Progenitor cell of endocrine pancreas (in vitro differentiated cells): ENCODE measurements around the gene FKBP7. TPM values are rescaled to one million over a fixed set of nuclear protein-coding genes. Genes with fewer than 3 reads are reported as not detected.

Experiments
- DNase-seq: peaks from one replicate; pipeline ENCODE4 v3.0.0; 2021; ENCODE audit warnings: low spot score; ENCODE audit not compliant: unreplicated experiment
- H3K27ac Mint-ChIP-seq: 2 replicates; pipeline ENCODE4 v1.8.0; 2021; ENCODE audit warnings: mild to moderate bottlenecking, moderate library complexity, mixed read lengths
- H3K27me3 Mint-ChIP-seq: 2 replicates; pipeline ENCODE4 v1.8.0; 2021; ENCODE audit warnings: mixed read lengths
- H3K36me3 Mint-ChIP-seq: 2 replicates; pipeline ENCODE4 v1.8.0; 2022; ENCODE audit warnings: mixed read lengths; ENCODE audit not compliant: insufficient read depth
- H3K4me1 Mint-ChIP-seq: 2 replicates; pipeline ENCODE4 v1.8.0; 2021; ENCODE audit warnings: low read depth, mixed read lengths
- H3K4me3 Mint-ChIP-seq: 2 replicates; pipeline ENCODE4 v1.8.0; 2021; ENCODE audit warnings: low read depth, mild to moderate bottlenecking, moderate library complexity, mixed read lengths
- H3K9me3 Mint-ChIP-seq: 2 replicates; pipeline ENCODE4 v1.8.0; 2021; ENCODE audit warnings: low read depth, mixed read lengths
- CTCF ChIP-seq: fragments of 200-600 bp; sonication (generic); IDR thresholded peaks from one replicate; pipeline ENCODE4 v1.5.0; 2021; ENCODE audit warnings: antibody characterized with exemption, mild to moderate bottlenecking; ENCODE audit not compliant: unreplicated experiment
- total RNA-seq: library from RNA; stranded (reverse); gene quantifications from 2 replicates; pipeline ENCODE4 v1.2.1, GENCODE V29; 2021

The FKBP7 gene
- total RNA-seq, 1 donor from 2014 or later: 15.8 TPM

GRCh38 chr2:178522950-178523595 lies 44.7 kb upstream of the FKBP7 start:
- no peaks in the 10 kb centered on the region for H3K27me3 Mint-ChIP-seq

GRCh38 chr2:178521304-178522150 lies 43.1 kb upstream of the FKBP7 start:
- DNase-seq: no peak
- Mint-ChIP-seq H3K27me3 (no peaks in the 10 kb centered on the region), H3K4me1 (peaks cover 7% of the 10 kb centered on the region), H3K4me3 (peak overlapping the region; percentile 10), H3K36me3 (peaks cover 3% of the 10 kb centered on the region), H3K9me3 (peaks cover 4% of the 10 kb centered on the region), H3K27ac (no peak overlapping the region)
- no peak for TF ChIP-seq CTCF

More at GRCh38 chr2:178522950-178523595, 44.7 kb upstream of the FKBP7 start:
- Mint-ChIP-seq H3K36me3 (peaks cover 3% of the 10 kb centered on the region), H3K27ac (peak overlapping the region; percentile 94), H3K4me1 (peaks cover 7% of the 10 kb centered on the region), H3K9me3 (peaks cover 4% of the 10 kb centered on the region), H3K4me3 (peak overlapping the region; percentile 90)
- TF ChIP-seq CTCF: peak; percentile 78
- DNase-seq: peak; percentile 59

- H3K27me3 Mint-ChIP-seq: no peaks in the 10 kb centered on the region
- DNase-seq: no peak
- no peaks in the 10 kb centered on the region for H3K4me1 Mint-ChIP-seq
- H3K36me3 Mint-ChIP-seq: peaks cover 3% of the 10 kb centered on the region
- H3K4me3 Mint-ChIP-seq: no peak overlapping the region
- peaks cover 4% of the 10 kb centered on the region for H3K9me3 Mint-ChIP-seq
- TF ChIP-seq CTCF: no peak
- no peak overlapping the region for H3K27ac Mint-ChIP-seq
Observed at GRCh38 chr2:178517496-178517895, 39.1 kb upstream of the FKBP7 start.

- Mint-ChIP-seq H3K36me3 (peaks cover 4% of the 10 kb centered on the region), H3K4me3 (no peak overlapping the region), H3K9me3 (no peaks in the 10 kb centered on the region), H3K27ac (no peak overlapping the region), H3K27me3 (no peaks in the 10 kb centered on the region), H3K4me1 (no peaks in the 10 kb centered on the region)
- no peak for DNase-seq
- TF ChIP-seq CTCF: no peak
Observed at GRCh38 chr2:178514664-178515063, 36.3 kb upstream of the FKBP7 start.

GRCh38 chr2:178513876-178514275 lies 35.5 kb upstream of the FKBP7 start:
- Mint-ChIP-seq H3K36me3 (peaks cover 4% of the 10 kb centered on the region), H3K27ac (no peak overlapping the region), H3K4me1 (no peaks in the 10 kb centered on the region), H3K27me3 (no peaks in the 10 kb centered on the region), H3K9me3 (no peaks in the 10 kb centered on the region), H3K4me3 (no peak overlapping the region)
- TF ChIP-seq CTCF: no peak
- no peak for DNase-seq
